Stimulated activated CD8-positive, alpha-beta memory T cell treated with anti-CD3 and anti-CD28 coated beads, Interleukin-4, amount 100 ng/mL, for 1 hour (primary cell): ENCODE results near the gene NDE1.
A peak's percentile ranks its signal among the peaks of the same experiment; 100 is the strongest.
"Not testable (repeated sequence)": the region's sequence is repeated elsewhere in the genome, so short reads cannot be mapped to it uniquely, and the experiment has no call there.

Source experiments
- DNase-seq, 2 donors: peaks; one replicate each; pipeline ENCODE4 v3.0.0-alpha.2; 2020; ENCODE audit warnings: low read depth in 2 of 2, low spot score in 1 of 2

Gene NDE1

DNA sequence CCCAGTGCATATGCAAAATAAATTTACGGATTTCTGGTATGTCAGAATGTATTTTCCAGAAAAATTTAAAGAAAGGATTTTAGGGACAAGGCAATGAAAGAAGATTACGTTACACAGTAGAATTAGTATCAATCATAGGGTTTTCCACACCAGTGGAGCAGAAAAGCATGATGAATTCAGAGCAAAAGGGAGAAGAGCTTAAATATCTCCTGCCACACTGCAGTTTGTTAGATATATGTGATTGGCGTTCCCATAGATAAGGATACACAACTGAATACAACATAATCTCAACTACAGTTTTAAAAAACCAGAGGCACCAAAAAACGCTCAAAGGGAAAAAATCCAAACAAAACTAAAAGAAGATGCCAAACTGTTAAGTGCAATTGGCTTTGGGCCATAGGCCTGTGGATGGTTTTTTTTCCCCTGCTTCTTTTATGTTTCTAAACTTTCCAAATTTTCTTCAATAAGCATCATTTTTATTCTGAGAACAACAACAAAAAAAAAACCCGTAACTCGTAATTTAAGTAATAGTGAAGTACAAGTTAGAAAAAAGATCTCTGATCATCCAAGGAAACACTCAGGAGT, 29.3 kb upstream of the NDE1 start:
- DNase-seq = no peak

DNA sequence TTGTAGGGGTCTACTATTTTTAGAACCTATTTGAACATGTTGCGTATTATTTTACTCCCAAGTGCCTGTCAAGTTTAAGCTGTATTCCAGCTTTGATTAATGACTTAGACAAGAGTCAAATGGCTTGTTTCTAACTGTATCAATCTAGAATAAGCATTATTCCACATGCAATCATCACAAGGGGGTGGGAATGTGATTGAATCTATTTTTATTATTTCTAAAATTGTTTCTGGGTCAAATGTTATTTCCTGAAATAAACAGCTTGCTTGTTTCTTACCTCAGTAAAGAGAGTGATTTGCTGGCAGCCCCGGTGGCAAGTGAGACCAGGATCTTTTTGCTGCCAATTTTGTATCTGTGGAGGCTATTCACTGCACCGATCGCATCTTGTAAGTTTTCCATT, 28.6 kb upstream of the NDE1 start:
- no peak for DNase-seq

DNA sequence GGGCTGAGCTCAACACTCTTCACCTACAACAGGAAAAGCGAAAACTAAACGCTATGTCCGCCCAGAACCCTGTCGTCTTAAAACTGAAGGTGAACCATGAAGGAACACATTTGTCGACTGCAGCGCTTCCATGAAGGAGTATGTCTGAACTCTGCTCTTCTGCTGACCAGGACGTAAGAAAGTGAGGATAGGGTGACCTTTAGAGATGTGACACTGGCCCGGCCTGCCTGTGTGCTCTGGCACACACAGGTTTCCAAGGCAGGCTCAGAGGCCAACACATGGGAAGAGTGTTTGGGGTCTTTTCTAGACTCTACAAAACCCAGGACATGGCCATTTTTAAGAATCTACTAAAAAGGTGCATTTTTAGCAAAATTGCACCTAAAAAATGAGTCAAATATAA, 28.2 kb upstream of the NDE1 start:
- no peak for DNase-seq

DNA sequence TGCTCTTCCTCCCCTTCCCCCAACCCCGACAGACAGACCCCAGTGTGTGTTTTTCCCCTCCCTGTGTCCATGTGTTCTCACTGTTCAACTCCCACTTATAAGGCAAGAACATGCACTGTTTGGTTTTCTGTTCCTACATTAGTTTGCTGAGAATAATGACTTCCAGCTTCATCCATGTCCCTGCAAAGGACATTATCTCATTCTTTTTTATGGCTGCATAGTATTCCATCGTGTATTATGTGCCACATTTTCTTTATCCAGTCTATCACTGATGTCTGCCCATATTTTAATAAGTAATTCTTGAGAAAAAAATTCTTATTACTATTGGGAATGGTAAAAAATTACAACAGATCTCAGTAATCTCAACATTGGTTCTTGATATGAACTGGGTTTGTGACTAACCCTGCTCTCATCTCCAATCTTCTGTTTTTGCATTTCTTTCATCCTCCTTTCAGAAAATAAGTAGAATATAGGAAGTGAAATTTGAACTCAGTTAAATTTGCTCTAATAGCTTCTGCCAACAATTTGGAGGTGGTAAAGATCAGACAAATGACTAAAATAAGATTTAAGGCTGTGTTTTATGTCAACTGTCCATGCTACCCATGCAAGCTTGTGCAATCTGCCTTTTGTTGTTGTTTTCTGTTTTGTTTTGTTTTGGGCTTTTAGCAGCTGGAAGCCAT, 18.2 kb upstream of the NDE1 start:
- no peak for DNase-seq

DNA sequence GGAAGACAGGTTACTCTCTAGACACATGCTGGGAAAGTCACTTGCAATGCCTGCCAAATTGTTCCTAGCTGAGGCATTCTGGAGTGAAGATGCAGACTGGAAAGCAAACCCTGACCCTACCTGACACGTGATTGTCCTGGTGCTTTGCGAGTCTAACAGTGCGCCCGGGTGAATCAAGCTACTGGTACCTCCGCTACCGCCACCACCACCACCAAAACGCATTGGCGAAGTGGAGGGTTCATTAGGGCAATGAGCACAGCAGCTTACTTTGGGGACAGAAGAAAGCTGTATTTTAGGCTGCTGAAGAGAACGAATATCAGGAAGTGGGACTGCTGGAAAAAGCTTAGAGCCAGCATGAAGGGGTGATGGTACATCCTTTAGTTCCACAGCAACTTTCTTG, 14.1 kb upstream of the NDE1 start:
- no peak for DNase-seq

DNA sequence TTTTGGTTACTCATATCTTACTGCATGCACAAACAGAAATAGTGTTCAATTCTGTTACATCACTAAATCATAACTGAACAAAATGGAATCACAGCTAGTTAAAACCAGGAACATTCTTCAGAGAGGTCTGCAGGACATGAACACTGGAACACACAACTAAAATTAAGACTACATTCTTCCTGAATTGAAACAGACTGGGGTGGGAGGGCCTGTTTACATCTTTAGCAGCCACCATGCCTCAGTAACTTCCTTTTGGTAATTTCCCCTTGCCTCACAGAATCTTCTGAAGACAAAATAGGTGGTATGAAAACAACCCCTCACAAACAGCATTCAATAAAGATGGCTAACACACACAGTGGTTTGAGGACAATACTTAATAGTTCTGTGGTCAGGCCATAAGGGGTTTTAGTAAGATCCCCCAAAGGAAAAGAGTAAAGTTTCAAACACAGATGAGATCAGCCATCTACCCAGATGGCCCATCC, 13.6 kb upstream of the NDE1 start:
- DNase-seq = no peak

DNA sequence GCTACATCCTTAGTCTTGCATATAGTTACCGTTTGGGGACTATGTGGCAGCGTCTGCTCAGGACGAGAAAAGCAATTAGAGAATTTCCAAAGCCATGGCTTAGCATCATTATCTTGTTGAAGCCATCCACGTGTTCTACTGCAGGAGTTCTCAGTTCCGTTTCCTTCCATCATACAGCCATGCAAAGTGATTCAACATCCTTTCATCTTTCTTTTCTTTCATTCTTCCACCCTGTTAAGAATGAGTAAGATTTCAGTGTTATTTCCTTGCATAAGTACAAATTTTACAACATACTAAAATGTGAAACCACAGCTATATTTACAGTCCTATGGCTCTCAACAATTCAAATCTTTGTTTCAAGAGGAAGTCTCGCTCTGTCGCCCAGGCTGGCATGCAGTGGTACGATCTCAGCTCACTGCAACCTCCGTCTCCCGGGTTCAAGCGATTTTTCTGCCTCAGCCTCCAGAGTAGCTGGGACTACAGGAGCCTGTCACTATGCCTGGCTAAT, 10.9 kb upstream of the NDE1 start:
- DNase-seq = no peak

DNA sequence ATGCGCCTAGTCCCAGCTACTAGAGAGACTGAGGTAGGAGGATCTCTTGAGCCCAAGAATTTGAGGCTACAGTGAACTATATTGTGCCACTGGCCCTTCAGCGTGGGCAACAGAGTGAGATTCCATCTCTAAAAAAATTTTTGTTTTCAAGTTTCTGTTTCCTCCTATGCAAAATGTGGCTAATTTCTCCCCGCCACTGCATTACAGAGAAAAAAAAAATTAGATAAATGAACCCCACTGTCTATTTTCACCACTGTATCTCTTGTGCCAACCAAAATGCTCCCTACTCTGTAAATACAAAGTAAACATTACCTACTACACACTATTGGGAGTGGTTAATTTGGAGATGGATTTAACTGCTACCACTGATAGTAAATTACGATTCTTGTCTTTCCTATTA, 9.1 kb upstream of the NDE1 start:
- no peak for DNase-seq

DNA sequence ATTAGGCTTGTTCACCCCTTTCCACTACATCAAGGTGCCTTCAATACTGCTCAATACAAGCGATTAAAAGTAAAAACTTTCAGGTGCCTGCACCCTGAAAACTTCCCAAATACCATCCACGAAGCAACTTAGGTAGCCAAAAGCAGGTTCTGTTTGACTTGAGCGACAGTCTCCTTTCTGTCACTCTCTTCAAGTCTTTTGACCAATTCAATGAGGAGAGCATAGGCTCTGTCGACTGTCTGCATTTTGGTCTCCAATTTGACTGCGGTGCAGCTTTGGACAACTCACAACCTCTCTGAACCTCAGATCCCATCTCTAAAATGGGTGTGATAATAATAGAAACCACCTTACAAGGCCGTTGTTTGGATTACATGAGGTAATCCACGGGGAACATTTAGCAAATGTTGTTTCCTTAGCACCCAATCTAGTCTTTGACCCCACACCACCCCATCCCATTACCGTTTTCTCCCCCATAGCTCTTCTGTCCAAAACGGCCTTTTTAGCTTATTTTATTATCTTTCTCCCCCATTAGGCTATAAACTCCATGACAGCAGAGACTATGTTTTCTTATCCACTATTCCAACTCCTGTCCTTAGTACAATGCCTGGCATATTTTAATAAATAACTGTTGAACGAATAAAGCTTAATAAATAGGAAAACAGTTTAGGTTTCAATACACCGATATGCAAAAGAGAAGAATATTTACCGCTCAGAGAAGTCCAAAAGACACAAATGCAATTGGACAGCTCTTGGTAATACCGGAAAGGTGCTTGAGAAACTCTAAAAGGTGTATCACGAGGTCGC, 8.1 kb upstream of the NDE1 start:
- no peak for DNase-seq

DNA sequence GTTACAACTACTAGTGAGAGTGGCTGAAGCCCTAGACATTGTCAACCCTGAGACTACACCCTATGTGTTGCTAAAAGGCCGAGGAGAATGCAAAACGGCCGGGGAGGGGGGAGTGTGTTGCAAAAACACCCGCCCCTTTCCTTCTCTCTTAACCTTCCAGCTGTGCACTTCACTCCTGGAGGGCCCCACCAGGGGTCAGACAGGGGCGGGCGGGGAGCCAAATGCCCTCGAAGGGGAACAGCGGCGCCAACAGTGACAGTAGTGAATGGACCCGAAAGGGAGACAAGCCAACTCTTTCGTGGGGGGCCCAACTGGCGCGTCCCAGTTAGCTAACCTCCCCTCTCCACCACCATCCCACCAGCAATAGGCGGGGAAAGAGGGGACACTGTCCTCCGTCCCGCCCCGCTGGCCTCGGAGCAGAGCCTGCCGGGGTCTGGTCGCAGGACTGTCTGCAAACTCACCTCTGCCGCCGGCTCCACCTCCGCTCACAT, 7.4 kb upstream of the NDE1 start:
- DNase-seq = peak; percentile 44 to 65

DNA sequence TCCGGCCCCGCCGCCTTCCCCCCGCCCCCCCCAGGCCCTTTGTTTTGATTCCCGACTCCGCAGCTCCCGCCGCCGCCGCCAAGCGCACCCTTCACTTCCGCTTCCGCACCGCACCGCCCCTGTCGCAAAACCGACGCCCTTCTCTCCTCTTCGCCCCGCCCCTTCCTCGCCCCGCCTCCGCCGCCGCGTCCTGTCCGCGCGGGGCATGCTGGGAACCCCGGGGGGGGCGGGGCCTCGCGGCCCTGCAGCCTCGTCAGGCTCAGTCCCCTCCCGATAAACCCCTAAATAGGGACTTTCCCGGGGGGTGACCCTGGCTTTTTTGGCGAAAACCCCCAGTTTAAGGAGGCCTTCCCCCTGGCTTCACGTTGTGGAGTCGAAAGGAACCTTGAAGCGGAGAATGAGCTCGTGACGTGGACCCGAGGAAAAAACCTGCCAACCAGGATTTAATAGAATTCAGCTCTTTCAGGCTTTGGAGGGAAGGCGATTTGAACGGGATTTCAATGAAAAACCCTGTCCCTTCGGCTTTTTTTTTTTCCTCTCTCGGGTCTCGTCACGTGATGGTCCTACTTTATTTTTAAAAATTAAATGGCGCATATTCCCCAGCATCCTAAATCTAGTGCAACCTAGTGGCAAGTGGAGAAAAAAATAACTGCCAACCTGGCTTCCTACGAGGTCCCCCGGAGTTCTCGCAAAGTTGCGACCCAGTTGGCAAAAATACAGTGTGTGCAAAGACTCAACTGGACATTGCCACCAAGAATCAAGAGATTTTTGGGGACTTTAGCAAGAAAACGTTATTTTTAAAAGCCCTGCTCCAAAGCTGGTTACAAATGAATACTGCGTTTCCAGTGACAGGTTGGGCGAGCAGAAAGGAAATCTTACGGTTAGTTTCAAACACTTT, 6.7 kb upstream of the NDE1 start, which contains the start of gene MARF1:
MARF1 (minus strand) TSS at position 107 of the 898 bp plus-strand sequence. CDS start 3,921 bp downstream, outside the sequence.
- peak; percentile 99 to 100 for DNase-seq

DNA sequence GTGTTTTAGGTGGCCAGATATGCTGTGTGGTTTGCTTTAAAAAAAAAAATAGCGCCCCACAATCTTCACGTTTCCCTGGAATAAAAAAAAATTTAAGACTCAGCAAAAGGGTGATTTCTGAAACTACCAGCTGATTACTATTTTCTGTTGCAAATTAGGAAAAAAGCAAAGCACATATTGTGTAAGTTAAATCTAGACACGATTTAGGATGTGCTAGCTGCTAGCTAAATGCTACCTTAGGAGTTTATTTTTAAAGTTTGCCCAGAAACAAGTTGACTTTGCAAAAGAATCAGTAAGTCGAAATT, 6.1 kb upstream of the NDE1 start:
- DNase-seq = no peak

DNA sequence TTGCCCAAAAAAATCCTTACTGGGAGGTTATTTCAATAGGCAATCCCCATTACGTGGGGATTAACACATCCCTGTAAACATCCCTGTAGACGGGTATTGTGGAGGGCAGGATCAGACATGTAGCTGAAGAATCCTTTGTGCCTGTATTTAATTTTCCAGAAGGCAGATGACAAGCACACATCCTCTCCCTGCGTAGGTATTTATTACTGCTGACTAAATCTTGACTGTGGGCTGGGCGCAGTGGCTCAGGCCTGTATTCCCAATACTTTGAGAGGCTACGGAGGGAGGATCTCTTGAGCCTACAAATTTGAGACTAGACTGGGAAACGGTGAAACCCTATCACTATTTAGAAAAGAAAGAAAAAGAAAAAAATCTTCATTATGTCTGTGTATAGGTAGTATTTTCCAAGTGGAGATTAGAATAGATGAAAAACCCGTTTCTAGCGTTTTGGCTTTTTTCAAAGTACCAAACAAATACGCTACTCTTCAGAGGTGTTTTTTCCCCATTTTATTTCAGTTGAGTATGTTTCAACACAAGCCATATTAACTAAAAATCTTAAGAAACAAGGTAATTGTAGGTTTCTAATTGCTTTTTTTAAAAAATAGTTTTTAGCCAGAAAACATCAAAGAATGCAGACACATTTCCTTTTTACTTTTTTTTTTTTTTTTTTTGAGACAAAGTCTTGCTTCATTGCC, 5.6 kb upstream of the NDE1 start:
- no peak for DNase-seq

DNA sequence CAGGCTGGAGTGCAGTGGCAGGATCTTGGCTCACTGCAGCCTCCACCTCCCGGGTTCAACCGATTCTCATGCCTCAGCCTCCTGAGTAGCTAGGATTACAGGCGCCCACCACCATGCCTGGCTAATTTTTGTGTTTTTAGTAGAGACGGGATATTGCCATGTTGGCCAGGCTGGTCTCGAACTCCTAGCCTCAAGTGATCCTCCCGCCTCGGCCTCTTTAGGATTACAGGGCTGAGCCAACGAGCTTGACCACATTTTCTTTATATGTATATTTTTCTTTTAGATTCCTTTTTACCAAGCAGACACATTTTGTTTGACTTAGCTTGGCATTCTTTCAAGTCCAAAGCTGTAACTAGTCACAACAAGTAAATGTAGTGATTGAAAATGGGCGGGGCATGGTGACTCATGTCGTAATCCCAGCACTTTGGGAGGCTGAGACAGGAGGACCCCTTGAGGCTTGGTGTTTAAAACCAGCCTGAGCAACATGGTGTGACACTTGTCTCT, 5.0 kb upstream of the NDE1 start:
- DNase-seq = not testable (repeated sequence)

DNA sequence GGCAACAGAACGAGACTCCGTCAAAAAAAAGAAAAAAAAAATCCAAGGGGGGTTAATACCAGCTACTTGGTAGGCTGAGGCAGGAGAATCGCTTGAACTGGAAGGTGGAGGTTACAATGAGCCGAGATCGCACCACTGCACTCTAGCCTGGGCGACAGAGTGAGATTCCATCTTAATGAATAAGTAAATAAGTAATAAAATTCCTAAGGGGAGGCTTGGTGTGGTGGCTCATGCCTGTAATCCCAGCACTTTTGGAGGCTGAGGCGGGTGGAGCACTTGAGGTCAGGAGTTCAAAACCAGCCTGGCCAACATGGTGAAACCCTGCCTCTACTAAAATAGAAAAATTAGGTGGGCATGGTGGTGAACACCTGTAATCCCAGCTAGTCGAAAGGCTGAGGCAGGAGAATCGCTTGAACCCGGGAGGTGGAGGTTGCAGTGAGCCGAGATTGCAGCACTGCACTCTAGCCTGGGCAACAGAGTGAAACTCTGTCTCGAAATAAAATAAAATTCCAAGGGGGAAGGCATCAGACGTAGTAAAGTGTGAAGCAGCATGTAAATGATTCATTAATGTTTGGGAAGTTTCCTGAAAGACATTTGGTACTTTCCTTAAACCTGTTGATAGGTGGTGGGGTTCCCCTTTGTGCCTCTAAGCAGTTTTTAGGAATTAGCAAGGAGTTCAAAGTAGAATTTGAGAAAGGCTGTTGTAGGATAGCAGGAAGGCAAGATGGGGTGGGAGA, 3.3 kb upstream of the NDE1 start:
- not testable (repeated sequence) for DNase-seq

DNA sequence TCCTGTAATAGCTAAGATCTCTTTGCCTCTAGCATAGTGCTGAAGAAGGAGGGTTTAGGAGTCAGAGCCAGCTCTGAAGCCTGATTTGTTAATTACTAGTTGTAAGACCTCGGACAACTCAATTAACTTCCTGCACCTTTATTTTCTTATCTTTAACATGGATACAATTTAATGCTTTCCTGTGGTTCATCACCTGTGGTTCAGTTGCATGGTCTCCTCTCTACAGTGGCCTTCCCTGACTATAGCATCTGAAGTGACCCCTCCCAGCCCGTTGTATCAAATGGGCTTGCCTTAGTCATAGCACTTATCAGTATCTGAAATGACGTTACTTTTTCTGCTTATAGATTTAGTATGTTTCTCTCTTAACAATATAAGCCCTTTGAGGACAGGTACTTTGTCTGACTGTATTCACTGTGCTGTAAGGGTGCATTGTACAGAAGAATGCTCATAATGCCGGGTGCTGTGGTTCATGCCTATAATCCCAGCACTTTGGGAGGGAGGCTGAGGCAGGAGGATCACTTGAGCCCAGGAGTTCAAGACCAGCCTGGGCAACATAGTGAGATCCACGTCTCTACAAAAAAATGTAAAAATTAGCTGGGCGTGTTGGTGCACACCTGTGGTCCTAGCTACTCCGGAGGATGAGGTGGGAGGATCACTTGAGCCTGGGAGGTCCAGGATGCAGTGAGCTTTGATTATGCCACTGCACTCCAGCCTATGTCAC, 2.6 kb upstream of the NDE1 start:
- DNase-seq = no peak

DNA sequence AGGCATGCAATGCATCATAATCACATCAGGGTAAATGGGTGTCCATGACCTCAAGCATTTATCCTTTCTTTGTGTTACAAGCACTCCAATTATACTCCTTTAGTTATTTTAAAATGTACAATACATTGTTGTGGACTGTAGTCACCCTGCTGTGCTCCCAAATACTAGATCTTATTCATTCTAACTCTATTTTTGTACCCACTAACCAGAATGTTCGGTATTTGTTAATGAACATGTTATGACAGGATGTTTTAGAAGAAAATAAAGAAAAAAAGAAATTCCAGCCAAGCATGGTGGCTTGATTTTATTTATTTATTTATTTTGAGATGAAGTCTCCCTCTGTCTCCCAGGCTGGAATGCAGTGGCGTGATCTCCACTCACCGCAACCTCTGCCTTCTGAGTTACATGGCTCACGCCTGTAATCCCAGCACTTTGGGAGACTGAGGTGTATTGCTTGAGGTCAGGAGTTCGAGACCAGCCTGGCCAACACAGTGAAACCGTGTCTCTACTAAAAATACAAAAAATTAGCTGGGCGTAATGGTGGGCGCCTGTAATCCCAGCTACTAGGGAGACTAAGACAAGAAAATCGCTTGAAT, 1.8 kb upstream of the NDE1 start:
- no peak for DNase-seq

DNA sequence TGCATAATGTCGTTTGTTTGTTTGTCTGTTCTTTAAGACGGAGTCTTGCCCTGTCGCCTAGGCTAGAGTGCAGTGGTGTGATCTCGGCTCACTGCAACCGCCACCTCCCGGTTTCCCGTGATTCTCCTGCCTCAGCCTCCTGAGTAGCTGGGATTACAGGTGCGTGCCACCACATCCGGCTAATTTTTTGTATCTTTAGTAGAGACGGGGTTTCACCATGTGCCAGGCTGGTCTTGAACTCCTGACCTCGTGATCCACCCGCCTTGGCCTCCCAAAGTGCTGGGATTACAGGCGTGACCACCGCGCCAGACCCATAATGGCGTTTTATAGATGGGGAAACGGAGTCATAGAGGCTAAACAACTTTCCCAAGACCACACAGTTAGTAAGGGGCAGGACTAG, 734 bp upstream of the NDE1 start:
- not testable (repeated sequence) for DNase-seq

DNA sequence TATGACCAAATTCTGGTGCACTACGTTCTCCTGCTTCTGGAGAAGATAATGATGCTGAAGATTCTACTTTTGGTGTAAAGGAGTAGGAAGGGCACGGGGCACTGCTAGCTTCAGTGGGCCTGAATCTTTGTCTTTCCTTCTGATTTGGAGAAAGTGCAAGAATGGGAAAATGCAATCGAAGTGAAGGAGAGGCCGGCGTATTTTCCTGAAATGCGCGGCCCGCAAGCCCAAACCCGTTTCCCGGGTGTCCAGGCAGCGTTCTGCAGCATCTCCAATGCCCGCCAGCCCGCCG, 372 bp upstream of the NDE1 start:
- DNase-seq = no peak
